ENCODE data around the gene PATL1.

PATL1 gene

GRCh38 chr11:59668950-59669610 is at the start of gene PATL1:
Gene PATL1 (minus strand): TSS chr11:59669037. CDS start chr11:59668895, 142 bp downstream.
- POLR2A ChIA-PET: interaction anchor here (0.5 to 2.5 kb wide), 13 partner anchors 9 to 1804 kb away, joined by 3 to 19 read pairs (median 4); partner anchors contain the start of genes MRPL16 and OSBP
- CTCF ChIA-PET: interaction anchor here (0.9 to 1.9 kb wide), 10 partner anchors 8 to 141 kb away, joined by 3 to 11 read pairs (median 4); partner anchors contain the start of gene MRPL16
- DNase-seq (ENCODE audit: extremely low spot score): peak; percentile 99
- no peak for TF ChIP-seq CTCF (IDR thresholded peaks at IDR 0.05; ENCODE audit: control extremely low read depth, extremely low read depth, low read depth, missing control alignments)

GRCh38 chr11:59716051-59716450 is 47.2 kb upstream of the PATL1 start:
- ChIA-PET POLR2A (no interaction called here), CTCF (no interaction called here)
- no peak for DNase-seq (ENCODE audit: extremely low spot score)
- TF ChIP-seq CTCF (IDR thresholded peaks at IDR 0.05; ENCODE audit: control extremely low read depth, extremely low read depth, low read depth, missing control alignments): no peak

- TF ChIP-seq CTCF (IDR thresholded peaks at IDR 0.05; ENCODE audit: control extremely low read depth, extremely low read depth, low read depth, missing control alignments): no peak
- ChIA-PET POLR2A (no interaction called here), CTCF (no interaction called here)
- DNase-seq (ENCODE audit: extremely low spot score): no peak
These were observed 44.9 kb upstream of the PATL1 start, which contains the start of gene OR10V1 for GRCh38 chr11:59713745-59714144. Gene OR10V1 (minus strand): TSS chr11:59713845. CDS start chr11:59713845, 0 bp downstream.

- no peak for TF ChIP-seq CTCF (IDR thresholded peaks at IDR 0.05; ENCODE audit: control extremely low read depth, extremely low read depth, low read depth, missing control alignments)
- CTCF ChIA-PET: no interaction called here
- DNase-seq (ENCODE audit: extremely low spot score): no peak
- POLR2A ChIA-PET: no interaction called here
These were observed 41.5 kb upstream of the PATL1 start for GRCh38 chr11:59710136-59710847.

GRCh38 chr11:59708537-59708936 is 39.7 kb upstream of the PATL1 start:
- POLR2A ChIA-PET: no interaction called here
- CTCF ChIA-PET: no interaction called here

GRCh38 chr11:59707371-59707770 is 38.5 kb upstream of the PATL1 start:
- ChIA-PET CTCF (no interaction called here), POLR2A (no interaction called here)
- DNase-seq (ENCODE audit: extremely low spot score): no peak

More at GRCh38 chr11:59708537-59708936, 39.7 kb upstream of the PATL1 start:
- no peak for DNase-seq (ENCODE audit: extremely low spot score)
- TF ChIP-seq CTCF (IDR thresholded peaks at IDR 0.05; ENCODE audit: control extremely low read depth, extremely low read depth, low read depth, missing control alignments): no peak

More at GRCh38 chr11:59707371-59707770, 38.5 kb upstream of the PATL1 start:
- TF ChIP-seq CTCF (IDR thresholded peaks at IDR 0.05; ENCODE audit: control extremely low read depth, extremely low read depth, low read depth, missing control alignments): no peak
